K562 (cell line): ENCODE data around the gene USF2. TPM values are rescaled to one million over a fixed set of nuclear protein-coding genes. Genes with fewer than 3 reads are reported as not detected.

Experiments used
- ATF1 ChIP-seq, 2 experiments: fragments of 450-650 bp in 1 of 2; IDR thresholded peaks; 2 replicates each; pipeline ENCODE4 v1.6.1; 2016; ENCODE audit warnings: missing compliant biosample characterization in 1 of 2, missing genetic modification characterization in 1 of 2
- BRF2 ChIP-seq: IDR thresholded peaks from 3 replicates; pipeline ENCODE4 v1.6.1; 2011; ENCODE audit warnings: borderline replicate concordance, mild to moderate bottlenecking; ENCODE audit not compliant: insufficient read length, insufficient read depth
- DPF2 ChIP-seq: fragments of 450-650 bp; IDR thresholded peaks from 2 replicates; pipeline ENCODE4 v1.6.1; 2016
- IRF9 ChIP-seq: fragments of 450-650 bp; IDR thresholded peaks from 2 replicates; pipeline ENCODE4 v1.6.1; 2016; ENCODE audit warnings: missing biosample characterization, missing genetic modification characterization
- JUN ChIP-seq, 2 experiments: sonication (generic) in 1 of 2; formaldehyde crosslinking in 1 of 2; IDR thresholded peaks; 2 replicates each; pipeline versions ENCODE4 v1.6.1 to v1.8.0; 2012 to 2022; ENCODE audit warnings: borderline replicate concordance in 2 of 2, mild to moderate bottlenecking in 2 of 2, improper control_type of control experiment in 1 of 2, low read depth in 1 of 2, low read length in 1 of 2, missing genetic modification reagents in 1 of 2
- KLF6 ChIP-seq: fragments of 250-450 bp; sonication (Bioruptor Pico); IDR thresholded peaks from 2 replicates; pipeline ENCODE4 v1.4.0; 2020; ENCODE audit warnings: mild to moderate bottlenecking, moderate library complexity, borderline replicate concordance
- NCOA6 ChIP-seq: fragments of 450-650 bp; IDR thresholded peaks from 2 replicates; pipeline ENCODE4 v1.6.1; 2017; ENCODE audit warnings: mild to moderate bottlenecking
- REST ChIP-seq, 2 experiments: fragments of 450-650 bp; formaldehyde crosslinking in 1 of 2; IDR thresholded peaks; 2 replicates each; pipeline versions ENCODE4 v1.4.0 to v1.6.1; 2014 to 2020; ENCODE audit warnings: mild to moderate bottlenecking in 2 of 2, borderline replicate concordance in 1 of 2, low read depth in 1 of 2
- TEAD2 ChIP-seq: fragments of 450-650 bp; IDR thresholded peaks from 2 replicates; pipeline ENCODE4 v1.6.1; 2016; ENCODE audit warnings: missing genetic modification characterization, control low read depth, missing compliant biosample characterization
- YBX1 ChIP-seq: fragments of 450-650 bp; IDR thresholded peaks from 2 replicates; pipeline ENCODE4 v1.7.1; 2016; ENCODE audit warnings: mild to moderate bottlenecking
- ZBTB43 ChIP-seq: sonication (generic); formaldehyde crosslinking; IDR thresholded peaks from 2 replicates; pipeline ENCODE4 v1.8.0; 2023; ENCODE audit warnings: mild to moderate bottlenecking, missing genetic modification reagents
- polyA plus RNA-seq, 8 experiments: library from polyadenylated mRNA; depleted of rRNA in 4 of 8; stranded (reverse) in 5 of 8; unstranded in 3 of 8; fragments of >200 nt; fragmentation: Nextera tagmentation in 2 of 8; fragmentation: Illumina TruSeq in 1 of 8; extraction: Ambion mirVana in 2 of 8; extraction: Trizol in 1 of 8; gene quantifications; 2 replicates each; pipeline versions ENCODE4 v1.2.1 to v1.2.3, GENCODE V29; 2011 to 2014; ENCODE audit warnings: inconsistent platforms in 1 of 8, missing spikeins in 1 of 8
- total RNA-seq, 7 experiments: library from RNA; depleted of rRNA in 6 of 7; stranded (reverse); fragments of >200 nt in 6 of 7; fragmentation: Illumina TruSeq in 2 of 7; extraction: Trizol in 2 of 7; gene quantifications; 2 replicates each; pipeline versions ENCODE4 v1.2.1 to v1.2.3, GENCODE V29; 2011 to 2021; ENCODE audit warnings: low replicate concordance in 1 of 7

Gene USF2
- total and polyA plus RNA-seq, 9 of the 15 experiments (the other 6 are each of a cell fraction or from before 2014, with no cell fraction given), result 0.27 to 93.7 (median 58.4) TPM

- TF ChIP-seq ZBTB43 (CRISPR knock-in tag) (no peak), IRF9 (tag) (no peak), JUN (IDR thresholded peaks at IDR 0.05; ENCODE audit: borderline replicate concordance, low read depth, low read length) (no peak), JUN (CRISPR knock-in tag; IDR thresholded peaks at IDR 0.05; ENCODE audit: borderline replicate concordance) (no peak), REST (IDR thresholded peaks at IDR 0.05; ENCODE audit: borderline replicate concordance) (no peak), REST (CRISPR knock-in tag; IDR thresholded peaks at IDR 0.05; ENCODE audit: low read depth) (no peak), KLF6 (CRISPR knock-in tag) (no peak), TEAD2 (tag) (no peak), BRF2 (no peak), ATF1 (CRISPR knock-in tag; IDR thresholded peaks at IDR 0.05) (no peak), ATF1 (tag; IDR thresholded peaks at IDR 0.05) (no peak), YBX1 (no peak), NCOA6 (no peak), DPF2 (no peak; the same call in 1 of the 2 replicates)
Measured at GRCh38 chr19:35267818-35268535, 785 bp upstream of the USF2 start (continued).
